ENCODE results near the gene B4GALT6.

Gene B4GALT6

GRCh38 chr18:31577195-31577594, 107.2 kb downstream of the B4GALT6 start:
- H3K4me3 ChIP-seq (ENCODE audit: low read depth, low read length), result no peak overlapping the region
- no peak for TF ChIP-seq CTCF (IDR thresholded peaks at IDR 0.05; ENCODE audit: borderline replicate concordance, insufficient read depth, low read depth, low read length)

- no peak overlapping the region for H3K4me3 ChIP-seq (ENCODE audit: low read depth, low read length)
- no peak for TF ChIP-seq CTCF (IDR thresholded peaks at IDR 0.05; ENCODE audit: borderline replicate concordance, insufficient read depth, low read depth, low read length)
Measured at GRCh38 chr18:31576670-31577069, 107.7 kb downstream of the B4GALT6 start.

GRCh38 chr18:31575515-31576257, 108.7 kb downstream of the B4GALT6 start:
- no peak overlapping the region for H3K4me3 ChIP-seq (ENCODE audit: low read depth, low read length)
- TF ChIP-seq CTCF (IDR thresholded peaks at IDR 0.05; ENCODE audit: borderline replicate concordance, insufficient read depth, low read depth, low read length), result no peak

GRCh38 chr18:31574359-31574758, 110.0 kb downstream of the B4GALT6 start:
- H3K4me3 ChIP-seq (ENCODE audit: low read depth, low read length), result no peak overlapping the region
- TF ChIP-seq CTCF (IDR thresholded peaks at IDR 0.05; ENCODE audit: borderline replicate concordance, insufficient read depth, low read depth, low read length), result no peak
